Measurements from ENCODE around the gene C4BPA.

DNA sequence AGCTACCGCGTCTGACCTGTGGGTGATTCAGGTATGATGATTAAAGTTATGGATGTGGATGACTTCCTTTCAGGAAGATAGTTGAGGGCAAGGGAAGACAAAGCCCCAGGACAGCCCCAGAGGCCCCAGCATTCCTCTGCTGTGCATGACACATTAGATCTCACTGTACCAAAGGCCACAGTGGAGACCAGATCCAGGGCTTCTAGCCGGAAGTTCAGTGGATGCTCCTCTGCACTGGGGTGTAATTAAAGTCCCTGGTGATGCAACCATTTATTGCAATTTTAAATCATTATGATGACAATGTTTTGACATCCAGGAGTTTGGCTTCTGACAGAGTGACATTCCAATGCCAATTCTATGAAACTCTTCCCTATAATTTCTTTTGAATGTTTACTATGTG is 5.0 kb downstream of the C4BPA start:
- TF ChIP-seq, protein P1, sequence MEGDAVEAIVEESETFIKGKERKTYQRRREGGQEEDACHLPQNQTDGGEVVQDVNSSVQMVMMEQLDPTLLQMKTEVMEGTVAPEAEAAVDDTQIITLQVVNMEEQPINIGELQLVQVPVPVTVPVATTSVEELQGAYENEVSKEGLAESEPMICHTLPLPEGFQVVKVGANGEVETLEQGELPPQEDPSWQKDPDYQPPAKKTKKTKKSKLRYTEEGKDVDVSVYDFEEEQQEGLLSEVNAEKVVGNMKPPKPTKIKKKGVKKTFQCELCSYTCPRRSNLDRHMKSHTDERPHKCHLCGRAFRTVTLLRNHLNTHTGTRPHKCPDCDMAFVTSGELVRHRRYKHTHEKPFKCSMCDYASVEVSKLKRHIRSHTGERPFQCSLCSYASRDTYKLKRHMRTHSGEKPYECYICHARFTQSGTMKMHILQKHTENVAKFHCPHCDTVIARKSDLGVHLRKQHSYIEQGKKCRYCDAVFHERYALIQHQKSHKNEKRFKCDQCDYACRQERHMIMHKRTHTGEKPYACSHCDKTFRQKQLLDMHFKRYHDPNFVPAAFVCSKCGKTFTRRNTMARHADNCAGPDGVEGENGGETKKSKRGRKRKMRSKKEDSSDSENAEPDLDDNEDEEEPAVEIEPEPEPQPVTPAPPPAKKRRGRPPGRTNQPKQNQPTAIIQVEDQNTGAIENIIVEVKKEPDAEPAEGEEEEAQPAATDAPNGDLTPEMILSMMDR (IDR thresholded peaks at IDR 0.05), result no peak
- TF ChIP-seq POLR2A (IDR thresholded peaks at IDR 0.05), result no peak
